ENCODE results near the gene NCAM2.

The NCAM2 gene

GRCh38 chr21:20997636-20998455 lies at the start of gene NCAM2:
NCAM2 (plus strand) TSS chr21:20998409.
- no peak for DNase-seq

- DNase-seq = no peak
These were observed 48.3 kb upstream of the NCAM2 start for GRCh38 chr21:20949884-20950283.

GRCh38 chr21:20965816-20966215 lies 32.4 kb upstream of the NCAM2 start:
- DNase-seq = no peak

GRCh38 chr21:20968391-20968790 lies 29.8 kb upstream of the NCAM2 start:
- DNase-seq = no peak

- DNase-seq = no peak
These were observed 27.5 kb upstream of the NCAM2 start for GRCh38 chr21:20970691-20971090.

- no peak for DNase-seq
These were observed 26.8 kb upstream of the NCAM2 start for GRCh38 chr21:20971296-20971921.

- no peak for DNase-seq
These were observed 3.4 kb upstream of the NCAM2 start for GRCh38 chr21:20994790-20995189.

GRCh38 chr21:20996421-20997310 lies 1.5 kb upstream of the NCAM2 start:
- DNase-seq = no peak

- DNase-seq = no peak
These were observed 936 bp upstream of the NCAM2 start for GRCh38 chr21:20997311-20997635.

GRCh38 chr21:20998456-20998789 lies 214 bp downstream of the NCAM2 start:
- no peak for DNase-seq

- no peak for DNase-seq
These were observed 677 bp downstream of the NCAM2 start for GRCh38 chr21:20998886-20999285.

GRCh38 chr21:20999659-21000058 lies 1.4 kb downstream of the NCAM2 start:
- no peak for DNase-seq

- no peak for DNase-seq
These were observed 2.5 kb downstream of the NCAM2 start for GRCh38 chr21:21000591-21001175.

- no peak for DNase-seq
These were observed 3.4 kb downstream of the NCAM2 start for GRCh38 chr21:21001591-21002100.

- DNase-seq = no peak
These were observed 3.9 kb downstream of the NCAM2 start for GRCh38 chr21:21002153-21002552.

- DNase-seq = no peak
These were observed 5.5 kb downstream of the NCAM2 start for GRCh38 chr21:21003701-21004100.

- DNase-seq = no peak
These were observed 9.4 kb downstream of the NCAM2 start for GRCh38 chr21:21007606-21008005.

- no peak for DNase-seq
These were observed 12.0 kb downstream of the NCAM2 start for GRCh38 chr21:21010228-21010627.

- DNase-seq = no peak
These were observed 12.5 kb downstream of the NCAM2 start for GRCh38 chr21:21010698-21011097.

- DNase-seq = no peak
These were observed 20.6 kb downstream of the NCAM2 start for GRCh38 chr21:21018821-21019220.

- DNase-seq = no peak
These were observed 21.5 kb downstream of the NCAM2 start for GRCh38 chr21:21019681-21020080.

GRCh38 chr21:21025742-21026141 lies 27.5 kb downstream of the NCAM2 start:
- DNase-seq = no peak

GRCh38 chr21:21028275-21028820 lies 30.1 kb downstream of the NCAM2 start:
- no peak for DNase-seq
